ENCODE results near the gene CNIH2. TPM values are rescaled to one million over a fixed set of nuclear protein-coding genes. Genes with fewer than 3 reads are reported as not detected.
A peak's percentile ranks its signal among the peaks of the same experiment; 100 is the strongest.

The CNIH2 gene
- total and polyA plus RNA-seq, 2 of the 13 experiments (the other 11 are each of a cell fraction or from before 2014, with no cell fraction given), result 0.60 to 0.69 TPM

GRCh38 chr11:66264914-66265313 lies 13.1 kb upstream of the CNIH2 start:
- no TSS peak for BruUV-seq (replicated peaks)
- POLR2A ChIA-PET, result no interaction called here
- TF ChIP-seq CTCF (CRISPR knock-in tag; IDR thresholded peaks at IDR 0.05), result peak; percentile 27
- no peak for TF ChIP-seq NFKB2 (CRISPR knock-in tag; IDR thresholded peaks at IDR 0.05; ENCODE audit: borderline replicate concordance)
- Histone ChIP-seq H3K79me2 (ENCODE audit: insufficient read depth, low read length) (peaks cover 12% of the 10 kb centered on the region), H3K4me2 (ENCODE audit: low read depth, low read length) (no peak overlapping the region), H3K4me3 (replicated peaks in 1 of 3; ENCODE audit: insufficient read depth in 1 of 3, low read depth in 2 of 3, low read length in 3 of 3) (no peak overlapping the region), H3K9ac (ENCODE audit: insufficient read depth, low read depth, low read length) (no peak overlapping the region), H3K4me1 (ENCODE audit: insufficient read depth, low read length) (peaks cover 7% of the 10 kb centered on the region), H3K27ac (ENCODE audit: extremely low read length, insufficient read depth, low read length) (no peak overlapping the region), H3K27me3 (ENCODE audit: control insufficient read depth in 1 of 2, insufficient read depth in 2 of 2, low read length in 2 of 2) (no peaks in the 10 kb centered on the region; a peak in 1 of 5 replicates), H3K9me3 (ENCODE audit: low read length) (no peaks in the 10 kb centered on the region), H4K20me1 (ENCODE audit: insufficient read depth, low read length) (peaks cover 10% of the 10 kb centered on the region), H2AFZ (ENCODE audit: low read length) (no peak overlapping the region), H3K36me3 (replicated peaks in 1 of 2; ENCODE audit: control insufficient read depth in 1 of 2, insufficient read depth in 2 of 2, low read length in 2 of 2) (peaks cover 5 to 8% of the 10 kb centered on the region in 2 experiments; a peak in 3 of 5 replicates)
- in situ Hi-C loops (cut with HindIII; ENCODE audit: extremely low pct_ligation_motif_present, low pct_unique_long_range_greater_than_20kb) (no loop called here), intact Hi-C loops (cut with micrococcal nuclease; ENCODE audit: unreplicated experiment) (no loop called here)
- CTCF ChIA-PET (ENCODE audit: low intra/inter-chr PET ratio, low total read pairs), result no interaction called here
- ATAC-seq (no peak), FAIRE-seq (no peak), DNase-seq (ENCODE audit: low spot score) (no peak)
- 69% methylated on average over 2 of the region's 12 CpGs for WGBS (ENCODE audit: low lambda C conversion rate)

DNA sequence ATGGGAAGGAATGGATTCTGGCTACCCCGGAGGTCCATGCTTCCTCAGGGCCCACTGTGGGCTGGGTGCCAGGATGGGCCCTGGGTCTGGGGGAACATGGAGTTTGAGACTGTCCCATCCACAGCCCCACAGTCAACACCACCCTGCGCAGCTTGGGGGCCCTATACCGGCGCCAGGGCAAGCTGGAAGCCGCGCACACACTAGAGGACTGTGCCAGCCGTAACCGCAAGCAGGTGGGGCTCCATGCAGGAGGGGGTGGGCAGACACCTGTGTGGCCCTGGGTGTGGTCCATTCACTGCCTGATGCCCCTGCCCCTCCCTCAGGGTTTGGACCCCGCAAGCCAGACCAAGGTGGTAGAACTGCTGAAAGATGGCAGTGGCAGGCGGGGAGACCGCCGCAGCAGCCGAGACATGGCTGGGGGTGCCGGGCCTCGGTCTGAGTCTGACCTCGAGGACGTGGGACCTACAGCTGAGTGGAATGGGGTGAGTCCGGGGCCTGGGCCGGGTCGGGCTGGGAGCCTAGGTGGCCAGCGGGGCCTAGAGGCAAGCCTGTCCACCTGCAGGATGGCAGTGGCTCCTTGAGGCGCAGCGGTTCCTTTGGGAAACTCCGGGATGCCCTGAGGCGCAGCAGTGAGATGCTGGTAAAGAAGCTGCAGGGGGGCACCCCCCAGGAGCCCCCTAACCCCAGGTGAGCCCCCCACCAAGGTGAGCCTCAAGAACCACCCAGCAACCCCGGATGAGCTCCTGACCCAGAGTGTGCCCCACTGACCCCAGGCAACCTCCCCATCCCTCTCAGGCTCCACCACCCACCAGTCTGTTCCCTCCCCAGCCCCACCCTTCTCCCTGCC lies 12.2 kb upstream of the CNIH2 start:
- no peak overlapping the region for H2AFZ ChIP-seq (ENCODE audit: low read length)
- ChIA-PET POLR2A (no interaction called here), CTCF (ENCODE audit: low intra/inter-chr PET ratio, low total read pairs) (no interaction called here)
- peaks cover 10% of the 10 kb centered on the region for H4K20me1 ChIP-seq (ENCODE audit: insufficient read depth, low read length)
- H3K9me3 ChIP-seq (ENCODE audit: low read length), result no peaks in the 10 kb centered on the region
- DNase-seq (ENCODE audit: low spot score), result no peak
- H3K27me3 ChIP-seq (ENCODE audit: control insufficient read depth in 1 of 2, insufficient read depth in 2 of 2, low read length in 2 of 2), result no peaks in the 10 kb centered on the region; a peak in 1 of 5 replicates
- no peak overlapping the region for H3K9ac ChIP-seq (ENCODE audit: insufficient read depth, low read depth, low read length)
- no peak overlapping the region for H3K27ac ChIP-seq (ENCODE audit: extremely low read length, insufficient read depth, low read length)
- intact Hi-C loops (cut with micrococcal nuclease; ENCODE audit: unreplicated experiment), result no loop called here
- peaks cover 3 to 9% of the 10 kb centered on the region in 2 experiments; a peak in 2 of 5 replicates for H3K36me3 ChIP-seq (replicated peaks in 1 of 2; ENCODE audit: control insufficient read depth in 1 of 2, insufficient read depth in 2 of 2, low read length in 2 of 2)
- peaks cover 20% of the 10 kb centered on the region for H3K79me2 ChIP-seq (ENCODE audit: insufficient read depth, low read length)
- WGBS (ENCODE audit: low lambda C conversion rate), result 94% methylated on average over 4 of the region's 26 CpGs
- H3K4me2 ChIP-seq (ENCODE audit: low read depth, low read length), result no peak overlapping the region
- no peak for FAIRE-seq
- no TSS peak for BruUV-seq (replicated peaks)
- H3K4me3 ChIP-seq (replicated peaks in 1 of 3; ENCODE audit: insufficient read depth in 1 of 3, low read depth in 2 of 3, low read length in 3 of 3), result no peak overlapping the region
- no peak for ATAC-seq
- in situ Hi-C loops (cut with HindIII; ENCODE audit: extremely low pct_ligation_motif_present, low pct_unique_long_range_greater_than_20kb), result no loop called here
- H3K4me1 ChIP-seq (ENCODE audit: insufficient read depth, low read length), result peaks cover 13% of the 10 kb centered on the region
- no peak for TF ChIP-seq ZNF101 (CRISPR knock-in tag; IDR thresholded peaks at IDR 0.05; ENCODE audit: borderline replicate concordance, low read depth)
- TF ChIP-seq POLR2AphosphoS2 (IDR thresholded peaks at IDR 0.05; ENCODE audit: low read depth, low read length), result no peak
- TF ChIP-seq ZNF331 (CRISPR knock-in tag; IDR thresholded peaks at IDR 0.05), result no peak
- TF ChIP-seq BORCS8-MEF2B (CRISPR knock-in tag; IDR thresholded peaks at IDR 0.05), result no peak
- no peak for TF ChIP-seq JDP2 (CRISPR knock-in tag; IDR thresholded peaks at IDR 0.05; ENCODE audit: borderline replicate concordance)
- TF ChIP-seq ZUFSP (CRISPR knock-in tag; IDR thresholded peaks at IDR 0.05; ENCODE audit: borderline replicate concordance), result no peak
- TF ChIP-seq CENPX (CRISPR knock-in tag; IDR thresholded peaks at IDR 0.05), result no peak
- no peak for TF ChIP-seq BCL6 (CRISPR knock-in tag; IDR thresholded peaks at IDR 0.05)
- no peak for TF ChIP-seq ZNF792 (CRISPR knock-in tag; IDR thresholded peaks at IDR 0.05)
- TF ChIP-seq REXO4 (CRISPR knock-in tag; IDR thresholded peaks at IDR 0.05; ENCODE audit: borderline replicate concordance), result no peak
- no peak for TF ChIP-seq KDM2A (CRISPR knock-in tag; IDR thresholded peaks at IDR 0.05; ENCODE audit: borderline replicate concordance, low read depth)
- TF ChIP-seq PITX1 (CRISPR knock-in tag; IDR thresholded peaks at IDR 0.05), result no peak
- no peak for TF ChIP-seq ZNF883 (CRISPR knock-in tag; IDR thresholded peaks at IDR 0.05; ENCODE audit: not compliant biosample characterization)

Measured in HepG2 (cell line).